HL-60 (cell line): ENCODE measurements around the gene COA4.

Source experiments
- CTCF ChIP-seq: IDR thresholded peaks from one replicate; pipeline ENCODE4 v1.5.1; 2011; ENCODE audit warnings: low read length, control low read depth, inconsistent platforms; ENCODE audit not compliant: insufficient read depth
- GABPA ChIP-seq: IDR thresholded peaks from 2 replicates; pipeline ENCODE4 v1.6.1; 2012; ENCODE audit warnings: low read depth
- POLR2AphosphoS5 ChIP-seq: IDR thresholded peaks from 2 replicates; pipeline ENCODE4 v1.6.1; 2012; ENCODE audit warnings: low read depth
- REST ChIP-seq: IDR thresholded peaks from 2 replicates; pipeline ENCODE4 v1.6.1; 2012; ENCODE audit warnings: low read depth; ENCODE audit not compliant: insufficient replicate concordance
- SPI1 ChIP-seq: IDR thresholded peaks from 2 replicates; pipeline ENCODE4 v1.6.1; 2012; ENCODE audit warnings: low read depth, mild to moderate bottlenecking, borderline replicate concordance

- TF ChIP-seq CTCF (no peak), POLR2AphosphoS5 (no peak), SPI1 (no peak), GABPA (no peak), REST (no peak)
Observed at GRCh38 chr11:73893041-73893440, 16.4 kb upstream of the COA4 start.
